HEK293T (cell line): ENCODE data around the gene GPR158.

Source experiments
- FOXM1 ChIP-seq: fragments of 450-650 bp; IDR thresholded peaks from 2 replicates; pipeline ENCODE4 v1.6.1; 2017; ENCODE audit warnings: mild to moderate bottlenecking, borderline replicate concordance
- HDGF ChIP-seq: fragments of 450-650 bp; IDR thresholded peaks from 2 replicates; pipeline ENCODE4 v1.6.1; 2017; ENCODE audit warnings: antibody characterized with exemption, borderline replicate concordance
- LEF1 ChIP-seq: fragments of 450-650 bp; IDR thresholded peaks from 2 replicates; pipeline ENCODE4 v1.6.1; 2017; ENCODE audit warnings: mild to moderate bottlenecking, borderline replicate concordance
- PKNOX1 ChIP-seq: fragments of 450-650 bp; IDR thresholded peaks from 2 replicates; pipeline ENCODE4 v1.6.1; 2016
- SP1 ChIP-seq: fragments of 450-650 bp; IDR thresholded peaks from 2 replicates; pipeline ENCODE4 v1.6.1; 2017

GRCh38 chr10:25487266-25487665 is 312.5 kb downstream of the GPR158 start:
- TF ChIP-seq SP1 (no peak), PKNOX1 (no peak), FOXM1 (no peak), LEF1 (no peak), HDGF (no peak)
